ENCODE results near the gene MESP2.

The MESP2 gene

DNA sequence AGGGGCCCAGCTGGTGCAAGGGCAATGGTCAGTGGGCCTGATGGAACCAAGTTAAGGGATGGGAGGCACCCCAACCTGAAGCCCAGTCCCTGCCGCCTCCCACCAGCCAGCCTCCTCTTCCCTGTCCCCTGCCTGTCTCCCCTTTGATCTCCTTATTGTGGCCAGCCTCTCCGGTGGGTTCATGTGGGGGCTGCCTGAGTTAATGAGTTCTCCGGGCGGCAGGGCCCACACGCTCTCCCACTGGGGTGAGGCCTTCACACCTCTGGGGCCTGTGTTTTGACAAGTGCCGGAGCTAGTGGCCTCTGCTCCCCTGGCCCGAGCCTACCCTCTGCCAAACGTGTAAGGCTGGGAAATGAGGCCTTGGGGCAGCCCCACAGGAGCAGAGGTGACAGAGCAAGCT is 17.8 kb upstream of the MESP2 start:
- FAIRE-seq (no peak), DNase-seq (ENCODE audit: insufficient read length) (no peak)
- no peak for TF ChIP-seq TAF1 (IDR thresholded peaks at IDR 0.05; ENCODE audit: borderline replicate concordance, low read depth, low read length)
- no peak for TF ChIP-seq POLR2A (IDR thresholded peaks at IDR 0.05; ENCODE audit: low read depth, low read length)
- TF ChIP-seq POLR2AphosphoS5 (IDR thresholded peaks at IDR 0.05; ENCODE audit: low read depth, low read length): no peak

GRCh38 chr15:89758981-89759380 is 17.2 kb upstream of the MESP2 start:
- TF ChIP-seq POLR2A (IDR thresholded peaks at IDR 0.05; ENCODE audit: low read depth, low read length): no peak
- TF ChIP-seq POLR2AphosphoS5 (IDR thresholded peaks at IDR 0.05; ENCODE audit: low read depth, low read length): no peak
- TF ChIP-seq TAF1 (IDR thresholded peaks at IDR 0.05; ENCODE audit: borderline replicate concordance, low read depth, low read length): no peak
- no peak for FAIRE-seq
- DNase-seq (ENCODE audit: insufficient read length): no peak

GRCh38 chr15:89759835-89760234 is 16.3 kb upstream of the MESP2 start:
- no peak for DNase-seq (ENCODE audit: insufficient read length)
- no peak for FAIRE-seq
- TF ChIP-seq POLR2AphosphoS5 (IDR thresholded peaks at IDR 0.05; ENCODE audit: low read depth, low read length) (no peak), POLR2A (IDR thresholded peaks at IDR 0.05; ENCODE audit: low read depth, low read length) (no peak), TAF1 (IDR thresholded peaks at IDR 0.05; ENCODE audit: borderline replicate concordance, low read depth, low read length) (no peak)

DNA sequence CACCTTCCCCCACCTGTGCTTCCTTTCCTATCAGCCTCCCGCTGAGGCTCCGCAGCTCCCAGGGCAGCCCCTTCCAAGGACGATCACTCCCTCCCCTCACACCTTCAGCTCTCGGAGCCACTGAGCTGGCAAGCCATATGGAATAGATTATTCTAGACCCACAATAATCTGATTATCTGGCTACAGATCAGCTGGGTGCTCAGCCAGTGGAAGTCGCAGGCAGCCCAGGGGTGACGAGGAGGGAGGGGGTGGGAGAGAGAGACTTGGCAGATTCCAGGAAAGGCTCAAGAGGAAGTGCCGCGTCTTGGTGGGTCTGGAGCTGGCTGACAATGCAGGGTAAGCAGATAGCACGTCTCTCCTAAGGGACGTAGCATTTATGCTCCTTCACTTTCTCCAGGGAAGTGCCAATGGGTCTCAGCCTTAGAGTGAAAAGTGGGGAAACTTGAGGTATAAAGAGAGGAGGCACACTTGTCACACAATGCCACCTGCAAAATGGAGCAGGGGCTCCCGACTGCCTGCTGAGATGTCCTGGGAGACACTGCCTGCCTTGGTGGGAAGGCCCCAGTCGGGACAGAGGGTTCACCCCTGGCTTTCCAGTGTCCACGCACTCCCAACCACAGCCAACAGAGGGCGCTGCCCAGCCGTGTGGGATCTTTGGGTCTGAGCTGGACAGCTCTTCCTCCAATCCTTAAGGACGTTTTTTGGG is 15.7 kb upstream of the MESP2 start:
- peak; percentile 87 for FAIRE-seq
- DNase-seq (ENCODE audit: insufficient read length): peak; percentile 79
- TF ChIP-seq TAF1 (IDR thresholded peaks at IDR 0.05; ENCODE audit: borderline replicate concordance, low read depth, low read length) (no peak), POLR2A (IDR thresholded peaks at IDR 0.05; ENCODE audit: low read depth, low read length) (no peak), POLR2AphosphoS5 (IDR thresholded peaks at IDR 0.05; ENCODE audit: low read depth, low read length) (no peak)

DNA sequence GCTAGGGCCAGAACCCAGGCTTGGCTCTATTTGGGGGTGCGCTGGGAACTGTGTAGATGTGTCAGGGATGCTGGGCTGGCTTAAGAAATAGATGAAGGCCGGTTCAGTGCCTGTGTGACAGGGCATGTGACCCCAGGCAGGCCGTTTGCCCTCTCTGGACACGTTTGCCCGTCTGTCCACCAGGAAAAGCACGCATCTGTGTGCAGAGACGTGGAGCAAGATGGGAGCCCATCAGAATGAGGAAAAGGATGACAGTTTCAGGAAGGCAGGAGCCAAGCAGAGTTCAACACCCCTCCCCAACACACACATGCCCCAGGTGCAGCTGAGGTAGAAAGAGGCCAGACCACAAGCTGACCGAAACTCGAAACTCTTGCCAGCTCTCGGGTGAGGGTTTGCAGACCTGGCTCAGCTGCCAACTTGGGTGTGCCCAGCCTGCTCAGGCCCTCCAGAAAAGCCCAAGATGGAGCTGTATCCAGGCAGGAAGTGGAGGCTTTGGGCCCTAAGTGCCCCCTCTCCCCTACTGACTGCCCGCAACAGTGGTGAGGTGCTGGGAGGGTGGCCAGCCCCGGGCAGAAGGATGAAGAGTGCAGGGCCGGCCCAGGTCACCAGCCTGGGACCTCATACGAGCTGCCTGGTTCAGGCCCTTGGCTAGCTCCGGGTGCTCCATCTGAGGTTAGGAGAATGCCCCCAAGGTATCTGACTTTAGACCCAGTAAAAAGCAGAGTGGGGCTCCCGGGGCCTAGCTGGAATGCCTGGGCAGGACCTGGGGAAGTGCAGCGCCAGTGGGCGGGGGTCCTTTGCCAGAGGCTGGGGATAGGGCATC is 14.9 kb upstream of the MESP2 start:
- no peak for TF ChIP-seq POLR2AphosphoS5 (IDR thresholded peaks at IDR 0.05; ENCODE audit: low read depth, low read length)
- TF ChIP-seq POLR2A (IDR thresholded peaks at IDR 0.05; ENCODE audit: low read depth, low read length): no peak
- TF ChIP-seq TAF1 (IDR thresholded peaks at IDR 0.05; ENCODE audit: borderline replicate concordance, low read depth, low read length): no peak
- FAIRE-seq: no peak
- no peak for DNase-seq (ENCODE audit: insufficient read length)

GRCh38 chr15:89761929-89762328 is 14.2 kb upstream of the MESP2 start:
- DNase-seq (ENCODE audit: insufficient read length) (no peak), FAIRE-seq (no peak)
- TF ChIP-seq TAF1 (IDR thresholded peaks at IDR 0.05; ENCODE audit: borderline replicate concordance, low read depth, low read length) (no peak), POLR2A (IDR thresholded peaks at IDR 0.05; ENCODE audit: low read depth, low read length) (no peak), POLR2AphosphoS5 (IDR thresholded peaks at IDR 0.05; ENCODE audit: low read depth, low read length) (no peak)

DNA sequence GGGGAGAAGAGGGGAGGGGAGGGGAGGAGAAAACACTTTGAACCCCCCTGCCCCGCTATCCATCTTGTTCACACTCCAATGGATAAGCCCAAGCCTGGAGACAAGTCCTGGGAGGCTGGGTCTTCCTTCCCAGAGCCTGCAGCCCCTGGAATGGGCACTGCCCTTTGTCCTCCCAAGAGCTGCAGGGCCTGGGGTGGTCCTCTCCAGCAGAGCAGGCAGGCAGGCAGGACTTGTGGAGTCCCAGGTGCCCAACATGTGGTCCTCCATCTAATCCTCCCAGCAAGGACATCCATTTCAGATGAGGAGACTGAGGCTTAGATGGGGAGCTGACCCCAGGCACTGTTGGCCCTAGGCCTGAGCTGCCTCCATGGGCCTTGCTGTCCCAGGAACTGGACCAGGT is 10.4 kb upstream of the MESP2 start:
- DNase-seq (ENCODE audit: insufficient read length): no peak
- TF ChIP-seq POLR2AphosphoS5 (IDR thresholded peaks at IDR 0.05; ENCODE audit: low read depth, low read length): no peak
- TF ChIP-seq POLR2A (IDR thresholded peaks at IDR 0.05; ENCODE audit: low read depth, low read length): no peak
- no peak for TF ChIP-seq TAF1 (IDR thresholded peaks at IDR 0.05; ENCODE audit: borderline replicate concordance, low read depth, low read length)
- FAIRE-seq: no peak

- no peak for DNase-seq (ENCODE audit: insufficient read length)
- no peak for TF ChIP-seq POLR2AphosphoS5 (IDR thresholded peaks at IDR 0.05; ENCODE audit: low read depth, low read length)
- no peak for TF ChIP-seq POLR2A (IDR thresholded peaks at IDR 0.05; ENCODE audit: low read depth, low read length)
- no peak for TF ChIP-seq TAF1 (IDR thresholded peaks at IDR 0.05; ENCODE audit: borderline replicate concordance, low read depth, low read length)
- FAIRE-seq: no peak
Observed at GRCh38 chr15:89766357-89767311, 9.5 kb upstream of the MESP2 start.

DNA sequence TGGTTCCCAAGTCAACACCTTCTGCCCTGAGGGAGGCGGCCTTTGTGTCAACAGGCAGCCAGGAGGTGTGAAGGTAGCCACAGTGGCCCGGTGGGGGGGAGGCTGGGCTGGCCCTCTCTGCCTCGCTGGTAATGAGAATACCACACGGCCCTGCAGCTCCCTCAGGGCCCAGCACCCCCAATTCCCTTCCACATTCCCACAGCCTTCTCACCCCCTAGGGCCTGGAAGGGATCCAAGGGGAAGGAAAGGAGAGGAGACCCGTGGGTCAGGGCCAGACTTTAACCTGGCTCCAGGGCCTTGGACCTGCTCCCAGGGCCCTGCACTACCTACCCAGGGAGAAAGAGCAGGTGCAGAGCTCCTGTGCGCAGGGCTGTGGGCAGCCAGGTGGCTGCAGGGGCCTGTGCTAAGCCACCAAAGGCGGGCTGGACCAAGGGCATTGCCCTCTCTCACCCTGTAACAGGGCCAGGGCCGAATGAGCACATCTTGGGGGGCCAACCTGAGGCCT is 8.7 kb upstream of the MESP2 start:
- FAIRE-seq (no peak), DNase-seq (ENCODE audit: insufficient read length) (no peak)
- TF ChIP-seq POLR2AphosphoS5 (IDR thresholded peaks at IDR 0.05; ENCODE audit: low read depth, low read length) (no peak), TAF1 (IDR thresholded peaks at IDR 0.05; ENCODE audit: borderline replicate concordance, low read depth, low read length) (no peak), POLR2A (IDR thresholded peaks at IDR 0.05; ENCODE audit: low read depth, low read length) (no peak)

- TF ChIP-seq TAF1 (IDR thresholded peaks at IDR 0.05; ENCODE audit: borderline replicate concordance, low read depth, low read length): no peak
- no peak for TF ChIP-seq POLR2AphosphoS5 (IDR thresholded peaks at IDR 0.05; ENCODE audit: low read depth, low read length)
- no peak for TF ChIP-seq POLR2A (IDR thresholded peaks at IDR 0.05; ENCODE audit: low read depth, low read length)
- no peak for FAIRE-seq
- DNase-seq (ENCODE audit: insufficient read length): no peak
Observed at GRCh38 chr15:89768071-89768500, 8.0 kb upstream of the MESP2 start.

DNA sequence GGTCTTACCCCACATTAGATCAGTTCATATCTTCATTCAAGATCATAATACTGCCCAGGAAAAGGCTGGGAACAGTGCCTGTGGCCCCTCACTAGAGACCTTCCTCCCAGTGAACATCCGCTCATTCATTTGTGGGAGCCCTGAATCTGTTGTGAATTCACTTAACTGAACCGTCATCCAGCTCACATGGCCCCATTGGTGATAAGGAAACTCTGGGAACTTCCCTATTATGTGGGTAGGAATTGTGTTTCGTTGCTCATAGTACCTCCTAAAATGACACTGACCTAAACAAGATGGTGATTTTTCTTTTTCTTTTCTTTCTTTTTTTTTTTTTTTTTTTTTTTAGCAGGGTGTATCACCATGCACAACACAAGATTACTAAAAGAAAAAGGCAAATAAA is 6.8 kb upstream of the MESP2 start:
- FAIRE-seq: no peak
- no peak for TF ChIP-seq POLR2A (IDR thresholded peaks at IDR 0.05; ENCODE audit: low read depth, low read length)
- TF ChIP-seq TAF1 (IDR thresholded peaks at IDR 0.05; ENCODE audit: borderline replicate concordance, low read depth, low read length): no peak
- no peak for TF ChIP-seq POLR2AphosphoS5 (IDR thresholded peaks at IDR 0.05; ENCODE audit: low read depth, low read length)
- no peak for DNase-seq (ENCODE audit: insufficient read length)
